Nephron (organoid): ENCODE results near the gene PERM1.

ENCODE experiments used
- H3K27ac Mint-ChIP-seq, 3 experiments: 2 replicates each; pipeline ENCODE4 v1.8.0; 2020; ENCODE audit warnings: mixed read lengths in 3 of 3, mild to moderate bottlenecking in 2 of 3, moderate library complexity in 1 of 3
- H3K27me3 Mint-ChIP-seq: 2 replicates; pipeline ENCODE4 v1.8.0; 2021; ENCODE audit warnings: low read depth, mild to moderate bottlenecking, moderate library complexity, mixed read lengths
- H3K36me3 Mint-ChIP-seq: 2 replicates; pipeline ENCODE4 v1.8.0; 2020; ENCODE audit warnings: low read depth, mixed read lengths
- H3K4me1 Mint-ChIP-seq: 2 replicates; pipeline ENCODE4 v1.8.0; 2020; ENCODE audit warnings: mixed read lengths
- H3K4me3 Mint-ChIP-seq, 3 experiments: 2 replicates each; pipeline ENCODE4 v1.8.0; 2020; ENCODE audit warnings: mild to moderate bottlenecking in 3 of 3, mixed read lengths in 3 of 3, moderate library complexity in 2 of 3
- H3K9me3 Mint-ChIP-seq: 2 replicates; pipeline ENCODE4 v1.8.0; 2020; ENCODE audit warnings: mixed read lengths
- CTCF ChIP-seq, 3 experiments: fragments of 200-600 bp; sonication (generic); IDR thresholded peaks; one replicate each; pipeline ENCODE4 v1.5.0; 2021; ENCODE audit warnings: antibody characterized with exemption in 3 of 3; ENCODE audit not compliant: unreplicated experiment in 3 of 3

PERM1 gene

GRCh38 chr1:928825-929661, 52.9 kb downstream of the PERM1 start:
- no peaks in the 10 kb centered on the region for H3K9me3 Mint-ChIP-seq
- peak overlapping the region; percentile 43 to 58 (median 53) for H3K4me3 Mint-ChIP-seq
- peaks cover 27% of the 10 kb centered on the region for H3K36me3 Mint-ChIP-seq
- H3K4me1 Mint-ChIP-seq, result peaks cover 31% of the 10 kb centered on the region
- peaks cover 35% of the 10 kb centered on the region for H3K27me3 Mint-ChIP-seq
- no peak for TF ChIP-seq CTCF (IDR thresholded peaks at IDR 0.05; ENCODE audit: unreplicated experiment in 3 of 3)
- no peak overlapping the region for H3K27ac Mint-ChIP-seq

GRCh38 chr1:927748-928147, 54.1 kb downstream of the PERM1 start:
- Mint-ChIP-seq H3K27me3 (peaks cover 33% of the 10 kb centered on the region), H3K36me3 (peaks cover 27% of the 10 kb centered on the region), H3K27ac (no peak overlapping the region), H3K9me3 (no peaks in the 10 kb centered on the region), H3K4me3 (peak overlapping the region; percentile 56 to 83 (median 65)), H3K4me1 (peaks cover 20% of the 10 kb centered on the region)
- no peak for TF ChIP-seq CTCF (IDR thresholded peaks at IDR 0.05; ENCODE audit: unreplicated experiment in 3 of 3)

GRCh38 chr1:927234-927633, 54.7 kb downstream of the PERM1 start:
- peak overlapping the region; percentile 56 to 83 (median 65) for H3K4me3 Mint-ChIP-seq

GRCh38 chr1:925561-926421, 56.1 kb downstream of the PERM1 start:
- Mint-ChIP-seq H3K9me3 (no peaks in the 10 kb centered on the region), H3K4me3 (peak overlapping the region; percentile 83 to 90 (median 89)), H3K4me1 (peaks cover 17% of the 10 kb centered on the region), H3K27ac (peak overlapping the region in 2 of 3 experiments; percentile 29 to 83), H3K27me3 (peaks cover 25% of the 10 kb centered on the region), H3K36me3 (peaks cover 25% of the 10 kb centered on the region)
- TF ChIP-seq CTCF (IDR thresholded peaks at IDR 0.05; ENCODE audit: unreplicated experiment in 3 of 3), result no peak

More at GRCh38 chr1:927234-927633, 54.7 kb downstream of the PERM1 start:
- peaks cover 27% of the 10 kb centered on the region for H3K36me3 Mint-ChIP-seq
- TF ChIP-seq CTCF (IDR thresholded peaks at IDR 0.05; ENCODE audit: unreplicated experiment in 3 of 3), result no peak
- peaks cover 19% of the 10 kb centered on the region for H3K4me1 Mint-ChIP-seq
- peaks cover 33% of the 10 kb centered on the region for H3K27me3 Mint-ChIP-seq
- H3K9me3 Mint-ChIP-seq, result no peaks in the 10 kb centered on the region
- no peak overlapping the region for H3K27ac Mint-ChIP-seq
